ENCODE measurements around the gene TP53RK. TPM values are rescaled to one million over a fixed set of nuclear protein-coding genes. Genes with fewer than 3 reads are reported as not detected.

The TP53RK gene
- total and polyA plus RNA-seq, 7 donors = 8.4 to 24.4 (median 10.2) TPM

DNA sequence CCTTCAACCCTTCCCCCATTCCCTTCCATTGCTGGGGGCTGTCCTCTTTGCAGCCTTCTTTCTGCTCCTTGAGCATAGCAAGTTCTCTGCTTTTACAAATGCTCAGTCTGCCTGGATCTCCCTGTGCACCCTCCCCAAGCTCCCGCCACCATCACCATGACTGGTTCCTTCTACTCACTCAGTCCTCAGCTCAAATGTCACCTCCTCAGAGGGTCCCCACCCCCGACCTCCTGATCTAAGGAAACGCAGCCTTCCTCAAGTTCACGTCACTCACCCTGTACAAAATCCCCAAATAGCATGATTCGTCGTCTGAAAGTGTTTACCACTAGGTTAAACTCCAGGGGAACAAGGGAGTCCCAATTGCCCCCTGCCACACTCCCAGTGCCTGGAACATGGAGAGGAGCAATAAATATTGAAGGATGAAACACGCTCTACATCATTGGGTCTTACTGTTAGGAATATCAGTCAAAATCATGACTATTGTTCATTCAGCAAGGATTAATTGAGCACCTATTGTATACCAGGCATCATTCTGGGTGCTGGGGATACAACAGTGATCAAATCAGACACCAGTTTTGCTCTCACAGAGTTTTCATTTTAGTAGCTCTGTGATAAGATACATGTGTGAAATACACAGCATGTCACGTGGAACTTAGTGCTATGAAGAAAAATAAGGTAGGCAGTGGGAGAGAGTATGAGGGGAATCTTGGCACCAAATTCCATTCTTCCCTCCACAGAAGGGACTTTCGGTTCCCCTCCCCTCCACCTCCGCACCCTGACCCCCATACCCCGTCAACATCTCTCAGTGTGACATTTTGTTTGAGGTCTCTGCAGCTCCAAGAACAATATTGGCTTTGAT lies 15.6 kb downstream of the TP53RK start:
- WGBS, 2 donors = 89% methylated on average over 11 of the region's 11 CpGs
- TF ChIP-seq EP300 (IDR thresholded peaks at IDR 0.05) = no peak
- TF ChIP-seq POLR2A (IDR thresholded peaks at IDR 0.05) = no peak
- TF ChIP-seq, protein P1, sequence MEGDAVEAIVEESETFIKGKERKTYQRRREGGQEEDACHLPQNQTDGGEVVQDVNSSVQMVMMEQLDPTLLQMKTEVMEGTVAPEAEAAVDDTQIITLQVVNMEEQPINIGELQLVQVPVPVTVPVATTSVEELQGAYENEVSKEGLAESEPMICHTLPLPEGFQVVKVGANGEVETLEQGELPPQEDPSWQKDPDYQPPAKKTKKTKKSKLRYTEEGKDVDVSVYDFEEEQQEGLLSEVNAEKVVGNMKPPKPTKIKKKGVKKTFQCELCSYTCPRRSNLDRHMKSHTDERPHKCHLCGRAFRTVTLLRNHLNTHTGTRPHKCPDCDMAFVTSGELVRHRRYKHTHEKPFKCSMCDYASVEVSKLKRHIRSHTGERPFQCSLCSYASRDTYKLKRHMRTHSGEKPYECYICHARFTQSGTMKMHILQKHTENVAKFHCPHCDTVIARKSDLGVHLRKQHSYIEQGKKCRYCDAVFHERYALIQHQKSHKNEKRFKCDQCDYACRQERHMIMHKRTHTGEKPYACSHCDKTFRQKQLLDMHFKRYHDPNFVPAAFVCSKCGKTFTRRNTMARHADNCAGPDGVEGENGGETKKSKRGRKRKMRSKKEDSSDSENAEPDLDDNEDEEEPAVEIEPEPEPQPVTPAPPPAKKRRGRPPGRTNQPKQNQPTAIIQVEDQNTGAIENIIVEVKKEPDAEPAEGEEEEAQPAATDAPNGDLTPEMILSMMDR (IDR thresholded peaks at IDR 0.05) = no peak
- no peak for TF ChIP-seq POLR2AphosphoS5 (IDR thresholded peaks at IDR 0.05)
- intact Hi-C loops (cut with DNase I) = no loop called here

DNA sequence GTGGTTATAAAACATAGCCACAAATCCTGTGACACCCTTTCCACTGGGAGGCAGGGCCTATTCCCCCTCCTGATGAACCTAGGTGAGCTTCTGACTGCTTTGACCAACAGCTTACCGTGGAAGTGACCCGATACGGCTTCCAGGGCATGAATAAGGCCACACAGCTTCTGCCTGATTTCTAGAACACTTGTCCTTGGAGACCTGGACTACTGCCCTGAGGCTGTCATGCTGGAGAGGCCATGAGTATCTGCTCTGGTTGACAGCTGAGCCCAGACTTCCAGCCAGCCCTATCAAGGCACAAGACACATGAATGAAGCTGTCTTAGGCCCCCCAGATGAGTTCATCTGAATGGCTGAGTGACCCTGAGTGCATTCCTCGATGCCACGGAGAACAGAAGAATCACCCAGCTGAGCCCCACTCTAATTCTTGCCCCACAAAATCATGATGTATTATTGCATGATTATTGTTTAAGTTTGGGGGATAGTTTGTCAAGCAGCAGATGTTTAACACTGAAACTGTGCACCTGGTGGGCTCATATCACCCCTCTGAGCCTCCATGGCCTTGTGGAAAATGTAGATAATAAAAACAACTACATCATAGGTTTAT lies 16.6 kb downstream of the TP53RK start:
- DNase-seq = no peak
- intact Hi-C loops (cut with DNase I) = no loop called here
- H3K27me3 ChIP-seq = no peaks in the 10 kb centered on the region
- 93 to 94% methylated on average over 5 of the region's 5 CpGs for WGBS, 2 donors
- no peak overlapping the region for H3K27ac ChIP-seq
- TF ChIP-seq POLR2AphosphoS5 (IDR thresholded peaks at IDR 0.05) (no peak), POLR2A (IDR thresholded peaks at IDR 0.05) (no peak), EP300 (IDR thresholded peaks at IDR 0.05) (no peak)
- TF ChIP-seq, protein P1 (IDR thresholded peaks at IDR 0.05) = no peak
- H3K4me3 ChIP-seq = no peak overlapping the region
- peaks cover 0 to 4% (median under 1%) of the 10 kb centered on the region in 4 donors for H3K9me3 ChIP-seq
- no peaks in the 10 kb centered on the region for H3K4me1 ChIP-seq
- peaks cover 0 to 3% (median 0%) of the 10 kb centered on the region in 4 donors for H3K36me3 ChIP-seq

More for the DNA sequence above, 15.6 kb downstream of the TP53RK start:
- Histone ChIP-seq H3K9me3 (peaks cover 0 to 4% (median under 1%) of the 10 kb centered on the region in 4 donors), H3K4me1 (no peaks in the 10 kb centered on the region), H3K36me3 (peaks cover 0 to 3% (median 0%) of the 10 kb centered on the region in 4 donors), H3K27me3 (no peaks in the 10 kb centered on the region), H3K27ac (no peak overlapping the region), H3K4me3 (no peak overlapping the region)
- DNase-seq = no peak

DNA sequence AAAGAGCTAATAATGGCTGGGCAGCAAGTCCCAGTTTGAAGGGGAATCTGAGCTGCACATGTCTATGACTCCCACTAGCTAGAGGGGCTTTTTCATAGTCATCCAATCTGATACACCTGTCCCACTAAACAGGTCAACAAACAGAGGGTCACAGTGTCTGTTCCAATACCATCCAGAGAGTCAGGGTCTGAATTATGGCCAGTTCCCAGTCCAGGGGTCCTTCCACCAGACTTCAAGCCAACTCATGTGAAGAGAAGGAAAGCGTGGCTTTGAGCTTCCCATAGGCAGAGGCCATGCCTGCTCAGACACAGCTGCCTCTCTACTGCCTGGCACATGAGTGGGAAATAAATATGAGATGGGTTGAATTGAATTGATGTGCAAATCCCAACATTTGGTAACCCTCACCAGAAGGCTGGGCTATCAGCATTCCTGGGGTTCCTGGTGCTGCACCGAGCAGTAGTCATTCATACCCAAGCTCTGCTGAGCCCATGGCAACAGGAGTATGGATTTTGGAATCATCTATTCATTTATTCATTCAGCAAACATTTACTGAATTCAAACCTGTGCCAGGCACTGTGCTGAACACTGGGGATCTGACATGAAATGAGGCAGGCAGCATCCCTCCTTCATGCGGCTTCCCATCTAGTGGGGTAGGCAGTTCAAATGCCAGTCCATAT lies 17.2 kb downstream of the TP53RK start:
- WGBS, 2 donors = 94 to 96% methylated on average over 3 of the region's 3 CpGs
- Histone ChIP-seq H3K4me1 (no peaks in the 10 kb centered on the region), H3K36me3 (peaks cover 0 to 3% (median 0%) of the 10 kb centered on the region in 4 donors), H3K27me3 (no peaks in the 10 kb centered on the region), H3K27ac (no peak overlapping the region), H3K4me3 (no peak overlapping the region), H3K9me3 (peaks cover 0 to 4% (median under 1%) of the 10 kb centered on the region in 4 donors)
- intact Hi-C loops (cut with DNase I) = no loop called here
- no peak for TF ChIP-seq POLR2A (IDR thresholded peaks at IDR 0.05)
- DNase-seq = no peak

GRCh38 chr20:46670585-46671584 lies 18.4 kb downstream of the TP53RK start:
- intact Hi-C loops (cut with DNase I) = no loop called here
- Histone ChIP-seq H3K9me3 (peaks cover 0 to 4% (median under 1%) of the 10 kb centered on the region in 4 donors), H3K4me1 (no peaks in the 10 kb centered on the region), H3K4me3 (no peak overlapping the region), H3K27ac (no peak overlapping the region), H3K27me3 (no peaks in the 10 kb centered on the region), H3K36me3 (peaks cover 0 to 3% (median 0%) of the 10 kb centered on the region in 4 donors)
- DNase-seq = no peak
- 35 to 66% methylated on average over 3 of the region's 3 CpGs for WGBS, 2 donors
- TF ChIP-seq EP300 (IDR thresholded peaks at IDR 0.05) (no peak), POLR2A (IDR thresholded peaks at IDR 0.05) (no peak), POLR2AphosphoS5 (IDR thresholded peaks at IDR 0.05) (no peak)
- TF ChIP-seq, protein P1 (IDR thresholded peaks at IDR 0.05) = no peak
